ENCODE data around the gene KRT71. TPM values are rescaled to one million over a fixed set of nuclear protein-coding genes. Genes with fewer than 3 reads are reported as not detected.
"Not testable (repeated sequence)": the region's sequence is repeated elsewhere in the genome, so short reads cannot be mapped to it uniquely, and the experiment has no call there.

Gene KRT71
- total and polyA plus RNA-seq, 5 donors = not detected

DNA sequence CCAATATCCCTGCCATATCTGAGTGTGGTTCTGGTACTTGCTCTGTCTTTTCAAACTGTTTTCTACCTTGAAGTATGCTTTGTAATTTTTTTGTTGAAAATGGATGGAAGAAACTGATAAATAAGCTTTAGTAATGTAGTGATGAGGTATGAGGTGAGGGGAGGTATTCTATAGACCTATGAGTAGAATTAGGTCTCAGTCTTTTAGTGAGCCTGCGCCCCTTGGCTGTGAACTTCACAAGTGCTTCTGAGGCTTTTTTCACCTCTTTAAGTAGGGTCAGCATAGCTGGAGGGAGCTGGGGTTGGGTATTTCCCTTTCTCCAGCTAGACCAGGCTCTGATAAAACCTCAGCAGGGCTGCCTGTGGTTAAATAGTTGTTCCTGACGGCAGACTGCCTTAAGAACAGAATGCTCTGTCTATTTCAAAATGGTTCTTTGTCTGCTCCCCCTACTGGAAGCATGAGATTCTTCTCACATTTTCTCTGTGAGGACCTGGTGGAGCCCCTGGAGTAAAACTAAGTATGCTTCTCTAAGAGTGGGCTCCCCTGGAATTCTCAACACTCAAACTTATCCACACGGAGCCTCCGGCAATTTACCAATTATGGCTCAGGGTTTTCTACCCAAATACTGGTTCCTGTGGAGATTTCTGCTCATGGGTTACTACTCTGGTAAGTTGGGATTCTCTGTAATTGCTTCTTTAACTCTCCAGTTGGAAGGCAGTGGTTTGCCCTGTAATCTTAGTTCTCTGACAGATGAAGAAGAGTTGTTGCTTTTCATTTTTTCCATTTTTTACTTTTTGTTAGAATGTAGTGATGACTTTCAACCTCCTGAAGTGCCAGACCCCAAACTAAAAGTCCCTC is 45.9 kb downstream of the KRT71 start:
- Histone ChIP-seq H3K9me3 (ENCODE audit: control insufficient read depth, low read length) (no peaks in the 10 kb centered on the region), H3K4me3 (ENCODE audit: low read length) (no peak overlapping the region), H3K27ac (ENCODE audit: low read length) (no peak overlapping the region), H3K4me1 (ENCODE audit: control insufficient read depth, insufficient read depth, low read length) (peaks cover 2% of the 10 kb centered on the region), H3K27me3 (ENCODE audit: control insufficient read depth, insufficient read depth) (no peaks in the 10 kb centered on the region)
- intact Hi-C loops (cut with DNase I) = loop anchor here in 3 of 4 donors (10.0 kb wide), 1 partner anchor 132 kb away; no protein-coding TSS in a partner anchor
- DNase-seq = no peak
- peak; percentile 55 to 75 for ATAC-seq
- WGBS = 35% methylated on average over 4 of the region's 4 CpGs

GRCh38 chr12:52502877-52503276 is 50.1 kb downstream of the KRT71 start:
- no peaks in the 10 kb centered on the region for H3K9me3 ChIP-seq (ENCODE audit: control insufficient read depth, low read length)
- no peak overlapping the region for H3K27ac ChIP-seq (ENCODE audit: low read length)
- H3K27me3 ChIP-seq (ENCODE audit: control insufficient read depth, insufficient read depth) = no peaks in the 10 kb centered on the region
- no peak for DNase-seq
- intact Hi-C loops (cut with DNase I) = loop anchor here in 3 of 4 donors (10.0 kb wide), 1 partner anchor 128 kb away; no protein-coding TSS in a partner anchor
- H3K4me1 ChIP-seq (ENCODE audit: control insufficient read depth, insufficient read depth, low read length) = peaks cover 2% of the 10 kb centered on the region
- no peak overlapping the region for H3K4me3 ChIP-seq (ENCODE audit: low read length)
- no peak for ATAC-seq
- WGBS = 89% methylated on average over 1 of the region's 1 CpG

- 90% methylated on average over 7 of the region's 7 CpGs for WGBS
- Histone ChIP-seq H3K27ac (ENCODE audit: low read length) (no peak overlapping the region), H3K4me1 (ENCODE audit: control insufficient read depth, insufficient read depth, low read length) (no peaks in the 10 kb centered on the region), H3K27me3 (ENCODE audit: control insufficient read depth, insufficient read depth) (no peaks in the 10 kb centered on the region), H3K9me3 (ENCODE audit: control insufficient read depth, low read length) (no peaks in the 10 kb centered on the region), H3K4me3 (ENCODE audit: low read length) (no peak overlapping the region)
- ATAC-seq (no peak), DNase-seq (no peak)
- intact Hi-C loops (cut with DNase I) = loop anchor here in 3 of 4 donors (10.0 kb wide), 1 partner anchor 127 kb away; no protein-coding TSS in a partner anchor
Measured at GRCh38 chr12:52501490-52501889, 51.5 kb downstream of the KRT71 start.

DNA sequence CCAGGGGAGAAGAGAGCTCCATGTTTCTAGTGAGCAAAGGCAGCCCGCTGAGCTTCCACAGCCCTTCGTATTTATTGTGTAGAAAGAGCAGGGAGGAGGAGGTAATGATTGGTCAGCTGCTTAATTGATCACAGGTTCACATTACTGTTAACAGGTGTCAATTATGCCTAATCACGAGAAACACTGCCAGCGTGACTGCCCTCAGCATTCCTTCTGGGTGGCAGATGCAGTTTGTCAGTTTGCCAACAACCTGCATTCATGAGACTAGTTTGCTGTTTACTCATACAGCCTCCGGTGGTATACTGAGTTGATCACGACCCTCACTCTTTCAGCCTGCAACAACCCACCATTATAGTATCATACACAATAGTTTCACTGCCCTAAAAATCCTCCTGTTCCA is 52.4 kb downstream of the KRT71 start:
- not testable (repeated sequence) for H3K4me3 ChIP-seq (ENCODE audit: low read length); H3K4me1 ChIP-seq (ENCODE audit: control insufficient read depth, insufficient read depth, low read length); H3K9me3 ChIP-seq (ENCODE audit: control insufficient read depth, low read length); H3K27ac ChIP-seq (ENCODE audit: low read length); ATAC-seq; DNase-seq; H3K27me3 ChIP-seq (ENCODE audit: control insufficient read depth, insufficient read depth)
- intact Hi-C loops (cut with DNase I) = loop anchor here in 3 of 4 donors (10.0 kb wide), 1 partner anchor 126 kb away; no protein-coding TSS in a partner anchor
- WGBS = 83% methylated on average over 6 of the region's 6 CpGs

DNA sequence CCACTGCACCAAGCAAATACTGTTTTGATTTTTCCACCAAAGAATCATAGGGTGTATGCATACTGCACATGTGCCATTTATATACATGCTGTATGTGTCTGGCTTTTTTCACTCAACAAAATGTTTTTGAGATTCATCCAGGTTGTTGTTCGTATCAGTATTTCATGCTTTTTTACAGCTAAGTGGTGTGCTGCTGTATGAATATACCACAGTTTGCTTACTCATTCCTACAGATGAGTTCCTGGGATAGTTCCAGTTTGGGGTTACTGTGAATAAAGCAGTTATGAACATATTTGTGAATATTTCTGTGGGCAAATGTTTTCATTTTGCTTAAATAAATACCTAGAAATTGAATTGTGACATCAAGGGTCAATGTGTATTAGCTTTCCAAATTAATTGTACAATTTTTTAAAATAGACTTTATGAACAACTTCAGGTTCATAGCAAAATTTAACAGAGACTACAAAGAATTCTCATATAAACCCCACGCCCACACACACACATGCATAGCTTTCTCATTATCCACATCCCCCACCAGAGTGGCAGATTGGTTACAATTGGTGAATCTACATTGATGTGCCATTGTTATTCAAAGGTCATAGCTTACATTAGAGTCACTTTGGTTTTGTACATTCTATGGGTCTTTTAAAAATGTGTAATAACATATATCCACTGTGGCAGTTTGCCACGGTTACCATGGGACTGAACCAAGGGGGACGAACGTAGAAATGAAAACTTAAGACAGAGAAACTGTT is 53.0 kb downstream of the KRT71 start:
- intact Hi-C loops (cut with DNase I) = loop anchor here in 3 of 4 donors (10.0 kb wide), 1 partner anchor 125 kb away; no protein-coding TSS in a partner anchor
- H3K27me3 ChIP-seq (ENCODE audit: control insufficient read depth, insufficient read depth) = no peaks in the 10 kb centered on the region
- no peak overlapping the region for H3K27ac ChIP-seq (ENCODE audit: low read length)
- no peaks in the 10 kb centered on the region for H3K4me1 ChIP-seq (ENCODE audit: control insufficient read depth, insufficient read depth, low read length)
- ATAC-seq (no peak), DNase-seq (no peak)
- no peak overlapping the region for H3K4me3 ChIP-seq (ENCODE audit: low read length)
- WGBS = 80% methylated on average over 5 of the region's 5 CpGs
- H3K9me3 ChIP-seq (ENCODE audit: control insufficient read depth, low read length) = no peaks in the 10 kb centered on the region

- no peaks in the 10 kb centered on the region for H3K9me3 ChIP-seq (ENCODE audit: control insufficient read depth, low read length)
Measured at GRCh38 chr12:52498946-52499345, 54.0 kb downstream of the KRT71 start.

GRCh38 chr12:52497975-52498374 is 55.0 kb downstream of the KRT71 start:
- no peak for ATAC-seq
- 85% methylated on average over 7 of the region's 7 CpGs for WGBS

More at GRCh38 chr12:52498946-52499345, 54.0 kb downstream of the KRT71 start:
- Histone ChIP-seq H3K4me1 (ENCODE audit: control insufficient read depth, insufficient read depth, low read length) (no peaks in the 10 kb centered on the region), H3K4me3 (ENCODE audit: low read length) (no peak overlapping the region), H3K27ac (ENCODE audit: low read length) (no peak overlapping the region), H3K27me3 (ENCODE audit: control insufficient read depth, insufficient read depth) (no peaks in the 10 kb centered on the region)
- DNase-seq (no peak), ATAC-seq (no peak)
- 33% methylated on average over 1 of the region's 1 CpG for WGBS
- intact Hi-C loops (cut with DNase I) = no loop called here

GRCh38 chr12:52496590-52497071 is 56.3 kb downstream of the KRT71 start:
- Histone ChIP-seq H3K4me3 (ENCODE audit: low read length) (no peak overlapping the region), H3K27me3 (ENCODE audit: control insufficient read depth, insufficient read depth) (no peaks in the 10 kb centered on the region), H3K4me1 (ENCODE audit: control insufficient read depth, insufficient read depth, low read length) (no peaks in the 10 kb centered on the region), H3K9me3 (ENCODE audit: control insufficient read depth, low read length) (no peaks in the 10 kb centered on the region), H3K27ac (ENCODE audit: low read length) (no peak overlapping the region)
- 48% methylated on average over 4 of the region's 4 CpGs for WGBS
- ATAC-seq = peak; percentile 27 to 77
- intact Hi-C loops (cut with DNase I) = no loop called here
- no peak for DNase-seq

More at GRCh38 chr12:52497975-52498374, 55.0 kb downstream of the KRT71 start:
- Histone ChIP-seq H3K4me3 (ENCODE audit: low read length) (no peak overlapping the region), H3K27me3 (ENCODE audit: control insufficient read depth, insufficient read depth) (no peaks in the 10 kb centered on the region), H3K4me1 (ENCODE audit: control insufficient read depth, insufficient read depth, low read length) (no peaks in the 10 kb centered on the region), H3K9me3 (ENCODE audit: control insufficient read depth, low read length) (no peaks in the 10 kb centered on the region), H3K27ac (ENCODE audit: low read length) (no peak overlapping the region)
- no peak for DNase-seq
- intact Hi-C loops (cut with DNase I) = no loop called here

DNA sequence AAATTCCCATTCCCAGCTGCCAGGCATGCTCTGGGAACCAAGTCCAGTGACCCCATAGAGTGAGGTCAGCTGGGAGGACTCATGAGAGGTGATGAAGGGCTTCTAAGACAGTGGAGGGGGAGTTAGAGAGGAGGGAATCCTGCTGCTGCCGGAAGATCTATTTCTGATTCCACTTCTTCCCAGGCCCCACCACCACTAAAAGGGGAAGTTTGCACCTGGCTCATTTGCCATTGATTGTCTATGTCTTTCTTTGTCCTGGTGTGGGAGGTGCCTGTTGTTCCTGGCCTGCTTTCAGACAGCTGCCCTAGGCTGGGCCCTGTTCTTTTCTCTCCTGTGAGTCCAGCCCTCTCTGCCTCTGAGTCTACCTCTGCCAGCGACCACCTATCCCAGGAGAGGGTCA is 56.9 kb downstream of the KRT71 start:
- peak in 1 of 2 donors; percentile 24 for ATAC-seq
- 53% methylated on average over 2 of the region's 2 CpGs for WGBS

DNA sequence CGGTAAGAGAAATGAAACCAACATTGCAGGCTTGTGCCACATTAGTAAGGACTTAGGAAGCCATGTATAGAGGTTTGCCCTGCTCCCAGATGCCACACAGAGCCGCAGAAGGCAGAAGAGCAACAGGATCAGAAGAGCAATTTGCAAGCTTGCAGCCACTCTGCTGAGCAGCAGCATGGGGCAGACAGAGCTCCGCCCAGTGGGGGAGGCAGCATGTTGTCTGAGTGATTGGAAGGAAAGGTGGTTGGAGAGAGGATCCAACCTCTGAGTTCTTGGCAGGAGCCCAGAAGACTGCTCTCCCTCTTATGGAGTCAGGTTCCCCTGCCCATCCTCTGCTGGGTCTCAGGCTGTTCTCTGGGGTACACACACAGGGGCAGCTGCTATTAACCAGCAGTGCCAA is 57.6 kb downstream of the KRT71 start:
- 45% methylated on average over 3 of the region's 3 CpGs for WGBS
- peak in 1 of 3 donors; percentile 17 for DNase-seq
- intact Hi-C loops (cut with DNase I) = no loop called here
- no peaks in the 10 kb centered on the region for H3K4me1 ChIP-seq (ENCODE audit: control insufficient read depth, insufficient read depth, low read length)
- no peak for ATAC-seq
- no peaks in the 10 kb centered on the region for H3K9me3 ChIP-seq (ENCODE audit: control insufficient read depth, low read length)
- no peaks in the 10 kb centered on the region for H3K27me3 ChIP-seq (ENCODE audit: control insufficient read depth, insufficient read depth)
- no peak overlapping the region for H3K27ac ChIP-seq (ENCODE audit: low read length)
- no peak overlapping the region for H3K4me3 ChIP-seq (ENCODE audit: low read length)

More for the DNA sequence above, 56.9 kb downstream of the KRT71 start:
- H3K9me3 ChIP-seq (ENCODE audit: control insufficient read depth, low read length) = no peaks in the 10 kb centered on the region
- DNase-seq = no peak
- H3K27me3 ChIP-seq (ENCODE audit: control insufficient read depth, insufficient read depth) = no peaks in the 10 kb centered on the region
- no peak overlapping the region for H3K4me3 ChIP-seq (ENCODE audit: low read length)
- no peaks in the 10 kb centered on the region for H3K4me1 ChIP-seq (ENCODE audit: control insufficient read depth, insufficient read depth, low read length)
- no peak overlapping the region for H3K27ac ChIP-seq (ENCODE audit: low read length)
- intact Hi-C loops (cut with DNase I) = no loop called here

DNA sequence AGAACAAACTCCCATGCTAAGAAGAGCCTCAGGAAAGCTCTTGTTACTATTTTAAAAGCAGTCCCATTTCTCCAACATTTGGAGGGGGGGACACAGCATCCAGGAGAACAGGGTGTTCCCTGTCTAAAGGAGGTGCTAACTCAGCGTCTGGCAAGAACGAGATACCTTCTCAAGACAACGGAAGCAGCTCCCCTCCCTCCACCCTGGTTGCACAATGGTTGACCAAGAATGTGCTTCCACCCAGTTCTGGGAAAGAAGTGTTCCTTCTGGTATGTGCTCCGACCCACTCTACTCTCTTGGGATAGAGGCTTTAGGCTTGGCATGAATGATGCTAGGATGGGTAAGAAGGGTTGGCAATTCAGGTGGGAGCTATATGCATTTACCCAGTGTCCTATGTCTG is 58.4 kb downstream of the KRT71 start:
- H3K4me1 ChIP-seq (ENCODE audit: control insufficient read depth, insufficient read depth, low read length) = no peaks in the 10 kb centered on the region
- no peak overlapping the region for H3K4me3 ChIP-seq (ENCODE audit: low read length)
- ATAC-seq = peak; percentile 69 to 84
- no peaks in the 10 kb centered on the region for H3K9me3 ChIP-seq (ENCODE audit: control insufficient read depth, low read length)
- WGBS = 46% methylated on average over 4 of the region's 4 CpGs
- no peaks in the 10 kb centered on the region for H3K27me3 ChIP-seq (ENCODE audit: control insufficient read depth, insufficient read depth)
- intact Hi-C loops (cut with DNase I) = no loop called here
- peak in 2 of 3 donors; percentile 58 to 64 for DNase-seq
- no peak overlapping the region for H3K27ac ChIP-seq (ENCODE audit: low read length)
